Mesenchymal stem cell (in vitro differentiated cells and primary cell): Measurements from ENCODE around the gene NAGPA.

ENCODE experiments used
- DNase-seq: peaks from one replicate; pipeline ENCODE4 v3.0.0-alpha.2; 2013
- H2AFZ ChIP-seq: one replicate; pipeline ENCODE4 v1.6.1; 2013; ENCODE audit warnings: low read depth, mild to moderate bottlenecking, control low read depth, inconsistent platforms, low read length, moderate library complexity
- H2AK5ac ChIP-seq: 2 replicates; pipeline ENCODE4 v1.6.1; 2013; ENCODE audit warnings: low read length, moderate library complexity, mild to moderate bottlenecking, inconsistent platforms; ENCODE audit not compliant: severe bottlenecking
- H2BK120ac ChIP-seq: one replicate; pipeline ENCODE4 v1.6.1; 2013; ENCODE audit warnings: low read depth, mild to moderate bottlenecking, inconsistent platforms, low read length, moderate library complexity
- H2BK12ac ChIP-seq, 2 experiments: one replicate each; pipeline ENCODE4 v1.6.1; 2013; ENCODE audit warnings: inconsistent platforms in 2 of 2, low read length in 2 of 2, mild to moderate bottlenecking in 2 of 2, moderate library complexity in 2 of 2, control low read depth in 1 of 2
- H2BK15ac ChIP-seq: one replicate; pipeline ENCODE4 v1.6.1; 2013; ENCODE audit warnings: mild to moderate bottlenecking, low read depth, inconsistent platforms; ENCODE audit not compliant: poor library complexity, severe bottlenecking
- H2BK5ac ChIP-seq: 2 replicates; pipeline ENCODE4 v1.6.1; 2013; ENCODE audit warnings: low read depth, mild to moderate bottlenecking, low read length, control low read depth, inconsistent platforms; ENCODE audit not compliant: poor library complexity, severe bottlenecking
- H3K14ac ChIP-seq, 2 experiments: one replicate each; pipeline ENCODE4 v1.6.1; 2013; ENCODE audit warnings: inconsistent platforms in 2 of 2, low read length in 2 of 2, control low read depth in 1 of 2, mild to moderate bottlenecking in 1 of 2, moderate library complexity in 1 of 2
- H3K18ac ChIP-seq, 2 experiments: one replicate each; pipeline ENCODE4 v1.6.1; 2013; ENCODE audit warnings: inconsistent platforms in 2 of 2, low read length in 2 of 2, control low read depth in 1 of 2, low read depth in 1 of 2, mild to moderate bottlenecking in 1 of 2
- H3K23ac ChIP-seq, 2 experiments: one replicate each; pipeline ENCODE4 v1.6.1; 2013; ENCODE audit warnings: inconsistent platforms in 2 of 2, low read length in 2 of 2, mild to moderate bottlenecking in 2 of 2, moderate library complexity in 2 of 2, control low read depth in 1 of 2
- H3K27ac ChIP-seq: 2 replicates; pipeline ENCODE4 v1.5.1; 2013; ENCODE audit warnings: mild to moderate bottlenecking, moderate library complexity, low read length, control low read depth, inconsistent platforms; ENCODE audit not compliant: poor library complexity, severe bottlenecking
- H3K27me3 ChIP-seq, 2 experiments: 2 replicates each; pipeline versions ENCODE4 v1.6.1 to v1.7.0; 2013; ENCODE audit warnings: low read length in 2 of 2, mild to moderate bottlenecking in 2 of 2, moderate library complexity in 2 of 2, control low read depth in 1 of 2, inconsistent platforms in 1 of 2; ENCODE audit not compliant: control insufficient read depth in 1 of 2, insufficient read depth in 1 of 2
- H3K36me3 ChIP-seq, 2 experiments: 2 replicates each; pipeline versions ENCODE4 v1.6.1 to v1.7.0; 2013; ENCODE audit warnings: low read length in 2 of 2, control low read depth in 1 of 2, inconsistent platforms in 1 of 2, low read depth in 1 of 2, mild to moderate bottlenecking in 1 of 2; ENCODE audit not compliant: insufficient read depth in 2 of 2, control insufficient read depth in 1 of 2
- H3K4ac ChIP-seq, 2 experiments: one replicate each; pipeline ENCODE4 v1.6.1; 2013; ENCODE audit warnings: inconsistent platforms in 2 of 2, low read length in 2 of 2, mild to moderate bottlenecking in 2 of 2, moderate library complexity in 2 of 2, control low read depth in 1 of 2, low read depth in 1 of 2
- H3K4me1 ChIP-seq: 2 replicates; pipeline ENCODE4 v1.6.1; 2013; ENCODE audit warnings: low read depth, low read length, control low read depth; ENCODE audit not compliant: control insufficient read depth, insufficient read depth
- H3K4me2 ChIP-seq: 2 replicates; pipeline ENCODE4 v1.6.1; 2013; ENCODE audit warnings: low read length, mild to moderate bottlenecking, inconsistent platforms; ENCODE audit not compliant: poor library complexity, severe bottlenecking
- H3K4me3 ChIP-seq, 2 experiments: 2 replicates each; pipeline versions ENCODE4 v1.5.1 to v1.7.0; 2013; ENCODE audit warnings: low read length in 2 of 2, mild to moderate bottlenecking in 2 of 2, control low read depth in 1 of 2, low read depth in 1 of 2; ENCODE audit not compliant: insufficient read depth in 1 of 2
- H3K79me1 ChIP-seq: replicated peaks from 2 replicates; pipeline ENCODE4 v1.6.1; 2013; ENCODE audit warnings: mild to moderate bottlenecking, control low read depth, low read length, inconsistent platforms; ENCODE audit not compliant: poor library complexity, severe bottlenecking
- H3K9ac ChIP-seq: 2 replicates; pipeline ENCODE4 v1.7.0; 2013; ENCODE audit warnings: mild to moderate bottlenecking, low read length, moderate library complexity
- H3K9me3 ChIP-seq: 2 replicates; pipeline ENCODE4 v1.7.0; 2013; ENCODE audit warnings: mild to moderate bottlenecking, low read length; ENCODE audit not compliant: control insufficient read depth
- H4K8ac ChIP-seq: one replicate; pipeline ENCODE4 v1.6.1; 2013; ENCODE audit warnings: inconsistent platforms, mild to moderate bottlenecking, low read length, moderate library complexity
- H4K91ac ChIP-seq: one replicate; pipeline ENCODE4 v1.6.1; 2013; ENCODE audit warnings: mild to moderate bottlenecking, low read length, inconsistent platforms
- WGBS: methylation state at CpG from one replicate; pipeline ENCODE4 v1.1.7; 2013; ENCODE audit warnings: mixed read lengths; 5-methylcytosine and 5-hydroxymethylcytosine counted together

The NAGPA gene

DNA sequence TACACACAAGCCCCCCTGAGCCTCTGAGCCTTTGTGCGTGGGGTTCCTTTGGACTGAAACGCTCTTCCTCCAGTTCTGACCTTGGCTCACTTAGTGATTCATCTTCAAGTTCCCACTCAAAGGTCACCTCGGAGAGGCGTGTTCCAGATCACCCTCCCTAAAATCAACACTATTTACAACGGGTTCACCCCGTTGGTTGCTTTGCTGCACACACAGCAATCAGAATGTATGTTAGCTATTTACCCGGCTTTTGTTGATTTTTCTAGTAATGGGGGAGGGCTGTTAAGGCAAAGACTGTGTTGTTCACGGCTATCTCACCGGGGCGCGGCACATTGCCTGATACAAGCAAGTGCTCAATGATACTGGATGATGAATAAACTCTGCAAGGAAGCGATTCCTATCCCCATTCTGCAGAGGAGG is 977 bp downstream of the NAGPA start:
- peak overlapping the region; percentile 97 for H2AFZ ChIP-seq
- H3K14ac ChIP-seq, result no peak overlapping the region
- no peak overlapping the region for H2BK120ac ChIP-seq
- no peak for DNase-seq
- 73% methylated on average over 12 of the region's 12 CpGs for WGBS
- no peak overlapping the region for H3K23ac ChIP-seq
- H3K27me3 ChIP-seq, result peaks cover 0 to 8% of the 10 kb centered on the region in 2 experiments
- H2BK12ac ChIP-seq, result no peak overlapping the region
- no peak overlapping the region for H4K91ac ChIP-seq
- H2AK5ac ChIP-seq, result no peak overlapping the region
- peak overlapping the region; percentile 82 to 91 for H3K4me3 ChIP-seq
- peaks cover 7% of the 10 kb centered on the region for H3K4me1 ChIP-seq
- H3K18ac ChIP-seq, result no peak overlapping the region
- peak overlapping the region; percentile 87 for H3K9ac ChIP-seq
- no peak overlapping the region for H3K4ac ChIP-seq
- no peak overlapping the region for H2BK5ac ChIP-seq
- no peak overlapping the region for H2BK15ac ChIP-seq
- H3K4me2 ChIP-seq, result peak overlapping the region; percentile 91
- peaks cover 20% of the 10 kb centered on the region for H3K79me1 ChIP-seq
- H3K9me3 ChIP-seq, result no peaks in the 10 kb centered on the region
- peak overlapping the region; percentile 99 for H4K8ac ChIP-seq
- H3K36me3 ChIP-seq, result peaks cover 12 to 25% of the 10 kb centered on the region in 2 experiments
- no peak overlapping the region for H3K27ac ChIP-seq

DNA sequence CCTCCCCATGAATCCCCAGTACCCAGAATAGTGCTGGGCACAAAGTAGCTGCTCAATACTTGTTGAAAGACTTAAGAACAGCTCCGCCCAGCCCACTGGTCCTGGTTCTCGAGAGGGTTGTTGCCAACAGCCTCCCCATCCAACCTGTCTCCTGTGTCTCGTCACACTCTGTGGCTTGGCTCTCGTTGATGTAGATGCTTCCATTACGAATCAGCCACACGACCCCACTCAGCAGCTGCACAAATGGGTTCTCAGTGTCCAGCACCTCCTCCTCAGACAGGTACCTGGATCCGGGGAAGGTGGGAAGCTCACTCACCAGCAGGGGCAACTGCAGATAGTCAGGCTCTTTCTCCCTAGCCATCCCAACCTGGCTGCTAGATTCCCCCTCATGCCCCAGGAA is 2.1 kb downstream of the NAGPA start:
- no peak for DNase-seq
- Histone ChIP-seq H3K18ac (no peak overlapping the region), H2BK120ac (no peak overlapping the region), H3K79me1 (peaks cover 20% of the 10 kb centered on the region), H2BK12ac (no peak overlapping the region), H4K91ac (no peak overlapping the region), H2AFZ (no peak overlapping the region), H3K4ac (no peak overlapping the region), H3K23ac (no peak overlapping the region), H3K9me3 (no peaks in the 10 kb centered on the region), H3K9ac (no peak overlapping the region), H3K27me3 (peaks cover 0 to 8% of the 10 kb centered on the region in 2 experiments), H3K14ac (no peak overlapping the region), H2BK5ac (no peak overlapping the region), H3K4me1 (peaks cover 7% of the 10 kb centered on the region), H2AK5ac (no peak overlapping the region), H4K8ac (no peak overlapping the region), H2BK15ac (no peak overlapping the region), H3K27ac (no peak overlapping the region), H3K36me3 (peaks cover 12 to 35% of the 10 kb centered on the region in 2 experiments), H3K4me2 (no peak overlapping the region), H3K4me3 (no peak overlapping the region)
- 77% methylated on average over 7 of the region's 7 CpGs for WGBS

DNA sequence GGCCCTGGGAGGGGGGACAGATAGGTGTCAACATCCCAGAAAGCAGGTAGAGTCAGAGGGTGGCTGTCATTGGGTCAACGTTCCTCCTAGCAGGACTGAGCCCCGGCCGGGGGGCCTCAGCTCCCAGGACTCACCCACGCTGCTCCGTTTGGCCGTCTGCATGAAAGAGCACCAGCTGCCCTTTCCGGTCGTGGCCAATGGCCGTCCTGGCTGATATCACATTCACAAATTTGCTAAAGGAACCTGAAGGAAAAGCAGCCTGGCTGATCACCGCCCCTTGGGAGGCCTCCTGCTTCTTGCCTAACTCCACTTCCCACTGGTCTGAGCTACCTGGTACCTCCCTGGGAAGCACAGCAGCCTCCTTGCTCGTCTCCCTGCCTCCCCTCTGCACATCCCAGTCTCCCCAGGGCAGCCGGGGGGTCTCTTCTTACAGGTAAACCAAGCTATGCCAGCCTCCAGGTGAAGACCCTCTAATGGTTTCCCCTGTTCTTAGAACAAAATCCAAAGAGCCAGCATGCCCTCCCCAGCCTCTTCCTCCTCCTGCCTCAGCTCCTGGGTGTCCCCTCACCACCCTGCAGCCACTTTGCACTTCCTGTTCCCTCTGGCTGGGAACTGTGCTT is 3.4 kb downstream of the NAGPA start:
- Histone ChIP-seq H4K8ac (no peak overlapping the region), H4K91ac (no peak overlapping the region), H3K36me3 (peaks cover 12 to 37% of the 10 kb centered on the region in 2 experiments), H3K4me3 (no peak overlapping the region), H2BK12ac (no peak overlapping the region), H3K23ac (no peak overlapping the region), H3K4ac (no peak overlapping the region), H3K14ac (no peak overlapping the region), H2BK15ac (no peak overlapping the region), H3K27ac (no peak overlapping the region), H3K9ac (no peak overlapping the region), H2AFZ (no peak overlapping the region), H2BK5ac (no peak overlapping the region), H3K4me1 (peaks cover 7% of the 10 kb centered on the region), H3K4me2 (no peak overlapping the region), H3K27me3 (peaks cover 0 to 2% of the 10 kb centered on the region in 2 experiments), H2BK120ac (no peak overlapping the region), H3K9me3 (no peaks in the 10 kb centered on the region), H2AK5ac (no peak overlapping the region), H3K18ac (no peak overlapping the region), H3K79me1 (peaks cover 20% of the 10 kb centered on the region)
- no peak for DNase-seq
- WGBS, result 83% methylated on average over 12 of the region's 12 CpGs

DNA sequence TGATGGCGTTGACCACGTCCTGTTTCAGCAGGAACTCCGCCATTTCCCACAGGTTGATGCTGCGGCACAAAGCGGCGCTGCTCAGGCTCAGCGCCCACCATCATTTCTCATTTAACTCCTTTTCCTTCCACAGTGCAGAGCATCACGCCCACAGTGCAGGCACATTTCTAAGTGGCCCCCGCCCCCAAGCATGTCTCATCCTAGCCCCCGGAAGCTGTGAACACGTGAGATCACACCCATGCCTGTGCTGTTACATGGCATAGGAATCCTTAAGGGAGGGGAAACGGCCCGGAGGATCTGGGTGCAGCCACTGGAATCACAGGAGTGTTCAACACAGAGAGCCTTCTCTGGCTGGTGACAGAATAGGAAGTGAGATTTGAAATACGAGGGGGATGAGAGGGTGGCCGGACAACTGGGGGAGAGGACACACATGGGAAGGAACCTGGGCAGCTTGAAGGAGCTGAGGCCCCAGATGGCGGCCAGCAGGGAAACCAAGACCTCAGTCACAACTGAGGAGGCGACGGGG is 4.7 kb downstream of the NAGPA start:
- DNase-seq, result no peak
- H2BK15ac ChIP-seq, result no peak overlapping the region
- peaks cover 22 to 43% of the 10 kb centered on the region in 2 experiments for H3K36me3 ChIP-seq
- no peak overlapping the region for H4K91ac ChIP-seq
- no peak overlapping the region for H2AFZ ChIP-seq
- H3K4me1 ChIP-seq, result peaks cover 6% of the 10 kb centered on the region
- H3K4me3 ChIP-seq, result no peak overlapping the region
- H3K79me1 ChIP-seq, result peaks cover 17% of the 10 kb centered on the region
- no peak overlapping the region for H3K27ac ChIP-seq
- WGBS, result 92% methylated on average over 18 of the region's 18 CpGs
- no peak overlapping the region for H3K9ac ChIP-seq
- no peak overlapping the region for H2AK5ac ChIP-seq
- H3K18ac ChIP-seq, result no peak overlapping the region
- no peak overlapping the region for H3K23ac ChIP-seq
- H2BK120ac ChIP-seq, result no peak overlapping the region
- H3K9me3 ChIP-seq, result no peaks in the 10 kb centered on the region
- H3K4ac ChIP-seq, result no peak overlapping the region
- H2BK5ac ChIP-seq, result no peak overlapping the region
- no peak overlapping the region for H3K14ac ChIP-seq
- no peak overlapping the region for H4K8ac ChIP-seq
- no peaks in the 10 kb centered on the region for H3K27me3 ChIP-seq
- H3K4me2 ChIP-seq, result no peak overlapping the region
- no peak overlapping the region for H2BK12ac ChIP-seq
